SK-N-SH treated with all-trans-retinoic acid at 6 μM for 48 hours (cell line): ENCODE measurements around the gene BABAM2.

ENCODE experiments used
- ARNTL ChIP-seq: fragments of 450-650 bp; formaldehyde crosslinking; IDR thresholded peaks from 2 replicates; pipeline ENCODE4 v1.5.0; 2020; ENCODE audit warnings: low read depth, mild to moderate bottlenecking, moderate library complexity, borderline replicate concordance
- CREB5 ChIP-seq: fragments of 250-450 bp; sonication (Bioruptor Pico); IDR thresholded peaks from 2 replicates; pipeline ENCODE4 v1.5.1; 2020; ENCODE audit warnings: low read depth, mild to moderate bottlenecking, moderate library complexity
- ISL1 ChIP-seq: fragments of 250-450 bp; sonication (Bioruptor Pico); IDR thresholded peaks from 2 replicates; pipeline ENCODE4 v2.1.2; 2022; ENCODE audit warnings: mild to moderate bottlenecking, moderate library complexity
- RARB ChIP-seq: fragments of 250-450 bp; sonication (Bioruptor Pico); IDR thresholded peaks from 2 replicates; pipeline ENCODE4 v1.8.0; 2021; ENCODE audit warnings: mild to moderate bottlenecking, moderate library complexity
- ZFP3 ChIP-seq: fragments of 250-450 bp; sonication (Bioruptor Pico); IDR thresholded peaks from 2 replicates; pipeline ENCODE4 v1.5.0; 2020; ENCODE audit warnings: mild to moderate bottlenecking, moderate library complexity
- ZNF565 ChIP-seq: fragments of 450-650 bp; formaldehyde crosslinking; conservative IDR thresholded peaks from 2 replicates; pipeline ENCODE4 v1.5.0; 2020; ENCODE audit warnings: low read depth, mild to moderate bottlenecking, moderate library complexity
- ZNF8 ChIP-seq: fragments of 450-650 bp; formaldehyde crosslinking; IDR thresholded peaks from 2 replicates; pipeline ENCODE4 v1.5.0; 2020; ENCODE audit warnings: mild to moderate bottlenecking, moderate library complexity
- TF ChIP-seq, protein P1 (sequence below): fragments of 250-450 bp; sonication (Bioruptor Pico); IDR thresholded peaks from 2 replicates; pipeline ENCODE4 v1.5.1; 2021; ENCODE audit warnings: mild to moderate bottlenecking, moderate library complexity
- TF ChIP-seq, protein P2 (sequence below): fragments of 250-450 bp; sonication (Bioruptor Pico); IDR thresholded peaks from 2 replicates; pipeline ENCODE4 v1.8.0; 2021; ENCODE audit warnings: low read depth, mild to moderate bottlenecking, moderate library complexity, borderline replicate concordance
- TF ChIP-seq, protein P3 (sequence below): fragments of 250-450 bp; sonication (Bioruptor Pico); IDR thresholded peaks from 2 replicates; pipeline ENCODE4 v1.5.0; 2020; ENCODE audit warnings: mild to moderate bottlenecking, moderate library complexity

DNA sequence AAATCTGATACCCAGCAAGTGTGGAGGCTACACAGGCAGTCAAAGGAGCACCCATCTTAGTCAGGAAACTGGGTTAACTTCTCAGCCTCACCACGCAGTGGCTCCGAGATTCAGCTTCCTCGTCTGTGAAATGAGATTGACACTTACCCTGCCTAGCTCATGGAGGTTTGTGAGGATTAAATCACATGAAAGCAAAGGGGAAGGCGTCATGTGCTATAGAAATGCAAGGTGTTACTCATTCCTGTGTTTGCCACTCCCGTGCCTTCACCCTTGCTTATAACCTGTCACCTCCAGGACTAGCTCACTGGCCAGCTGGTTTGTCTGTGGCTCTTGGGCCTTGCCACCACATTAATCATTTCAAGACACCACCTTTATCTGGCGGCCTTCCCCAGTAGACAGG lies 383.2 kb downstream of the BABAM2 start:
- TF ChIP-seq, protein P1, sequence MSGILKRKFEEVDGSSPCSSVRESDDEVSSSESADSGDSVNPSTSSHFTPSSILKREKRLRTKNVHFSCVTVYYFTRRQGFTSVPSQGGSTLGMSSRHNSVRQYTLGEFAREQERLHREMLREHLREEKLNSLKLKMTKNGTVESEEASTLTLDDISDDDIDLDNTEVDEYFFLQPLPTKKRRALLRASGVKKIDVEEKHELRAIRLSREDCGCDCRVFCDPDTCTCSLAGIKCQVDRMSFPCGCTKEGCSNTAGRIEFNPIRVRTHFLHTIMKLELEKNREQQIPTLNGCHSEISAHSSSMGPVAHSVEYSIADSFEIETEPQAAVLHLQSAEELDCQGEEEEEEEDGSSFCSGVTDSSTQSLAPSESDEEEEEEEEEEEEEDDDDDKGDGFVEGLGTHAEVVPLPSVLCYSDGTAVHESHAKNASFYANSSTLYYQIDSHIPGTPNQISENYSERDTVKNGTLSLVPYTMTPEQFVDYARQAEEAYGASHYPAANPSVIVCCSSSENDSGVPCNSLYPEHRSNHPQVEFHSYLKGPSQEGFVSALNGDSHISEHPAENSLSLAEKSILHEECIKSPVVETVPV = no peak
- no peak for TF ChIP-seq ARNTL (CRISPR knock-in tag)
- TF ChIP-seq CREB5 (CRISPR knock-in tag) = no peak
- no peak for TF ChIP-seq ZNF565 (CRISPR knock-in tag)
- TF ChIP-seq, protein P2, sequence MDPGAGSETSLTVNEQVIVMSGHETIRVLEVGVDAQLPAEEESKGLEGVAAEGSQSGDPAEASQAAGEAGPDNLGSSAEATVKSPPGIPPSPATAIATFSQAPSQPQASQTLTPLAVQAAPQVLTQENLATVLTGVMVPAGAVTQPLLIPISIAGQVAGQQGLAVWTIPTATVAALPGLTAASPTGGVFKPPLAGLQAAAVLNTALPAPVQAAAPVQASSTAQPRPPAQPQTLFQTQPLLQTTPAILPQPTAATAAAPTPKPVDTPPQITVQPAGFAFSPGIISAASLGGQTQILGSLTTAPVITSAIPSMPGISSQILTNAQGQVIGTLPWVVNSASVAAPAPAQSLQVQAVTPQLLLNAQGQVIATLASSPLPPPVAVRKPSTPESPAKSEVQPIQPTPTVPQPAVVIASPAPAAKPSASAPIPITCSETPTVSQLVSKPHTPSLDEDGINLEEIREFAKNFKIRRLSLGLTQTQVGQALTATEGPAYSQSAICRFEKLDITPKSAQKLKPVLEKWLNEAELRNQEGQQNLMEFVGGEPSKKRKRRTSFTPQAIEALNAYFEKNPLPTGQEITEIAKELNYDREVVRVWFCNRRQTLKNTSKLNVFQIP (CRISPR knock-in tag) = no peak
- no peak for TF ChIP-seq ISL1
- TF ChIP-seq, protein P3, sequence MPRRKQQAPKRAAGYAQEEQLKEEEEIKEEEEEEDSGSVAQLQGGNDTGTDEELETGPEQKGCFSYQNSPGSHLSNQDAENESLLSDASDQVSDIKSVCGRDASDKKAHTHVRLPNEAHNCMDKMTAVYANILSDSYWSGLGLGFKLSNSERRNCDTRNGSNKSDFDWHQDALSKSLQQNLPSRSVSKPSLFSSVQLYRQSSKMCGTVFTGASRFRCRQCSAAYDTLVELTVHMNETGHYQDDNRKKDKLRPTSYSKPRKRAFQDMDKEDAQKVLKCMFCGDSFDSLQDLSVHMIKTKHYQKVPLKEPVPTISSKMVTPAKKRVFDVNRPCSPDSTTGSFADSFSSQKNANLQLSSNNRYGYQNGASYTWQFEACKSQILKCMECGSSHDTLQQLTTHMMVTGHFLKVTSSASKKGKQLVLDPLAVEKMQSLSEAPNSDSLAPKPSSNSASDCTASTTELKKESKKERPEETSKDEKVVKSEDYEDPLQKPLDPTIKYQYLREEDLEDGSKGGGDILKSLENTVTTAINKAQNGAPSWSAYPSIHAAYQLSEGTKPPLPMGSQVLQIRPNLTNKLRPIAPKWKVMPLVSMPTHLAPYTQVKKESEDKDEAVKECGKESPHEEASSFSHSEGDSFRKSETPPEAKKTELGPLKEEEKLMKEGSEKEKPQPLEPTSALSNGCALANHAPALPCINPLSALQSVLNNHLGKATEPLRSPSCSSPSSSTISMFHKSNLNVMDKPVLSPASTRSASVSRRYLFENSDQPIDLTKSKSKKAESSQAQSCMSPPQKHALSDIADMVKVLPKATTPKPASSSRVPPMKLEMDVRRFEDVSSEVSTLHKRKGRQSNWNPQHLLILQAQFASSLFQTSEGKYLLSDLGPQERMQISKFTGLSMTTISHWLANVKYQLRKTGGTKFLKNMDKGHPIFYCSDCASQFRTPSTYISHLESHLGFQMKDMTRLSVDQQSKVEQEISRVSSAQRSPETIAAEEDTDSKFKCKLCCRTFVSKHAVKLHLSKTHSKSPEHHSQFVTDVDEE (CRISPR knock-in tag) = no peak
- no peak for TF ChIP-seq ZNF8
- no peak for TF ChIP-seq RARB (CRISPR knock-in tag)
- TF ChIP-seq ZFP3 (CRISPR knock-in tag) = no peak
